Activated CD4-positive, CD25-positive, alpha-beta regulatory T cell treated with anti-CD3 and anti-CD28 coated beads, Interleukin-2, amount 50 U/mL, for 72 hours (primary cell): ENCODE data around the gene WASF2.
"Not testable (repeated sequence)": the region's sequence is repeated elsewhere in the genome, so short reads cannot be mapped to it uniquely, and the experiment has no call there.

Source experiments
- DNase-seq: peaks from one replicate; pipeline ENCODE4 v3.0.0; 2021

Gene WASF2

DNA sequence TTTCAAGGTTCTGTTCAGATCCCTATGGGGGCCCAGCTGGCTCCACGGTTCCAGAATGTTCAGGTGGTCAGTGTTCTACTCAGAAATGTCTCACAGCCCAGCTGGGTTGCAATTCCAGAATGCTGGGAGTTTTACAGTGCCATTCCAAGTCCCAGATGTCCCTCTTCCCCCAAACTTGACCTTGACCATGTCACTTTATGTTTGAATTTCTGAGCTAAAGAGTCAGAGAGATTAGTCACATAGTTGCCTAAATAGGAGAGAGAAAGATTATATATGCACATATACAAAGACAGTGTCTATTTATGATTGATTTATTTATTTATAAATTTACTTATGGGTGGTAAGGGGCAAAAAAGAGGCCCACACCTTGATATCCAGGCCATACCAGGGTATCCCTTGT, 95.0 kb downstream of the WASF2 start:
- no peak for DNase-seq

DNA sequence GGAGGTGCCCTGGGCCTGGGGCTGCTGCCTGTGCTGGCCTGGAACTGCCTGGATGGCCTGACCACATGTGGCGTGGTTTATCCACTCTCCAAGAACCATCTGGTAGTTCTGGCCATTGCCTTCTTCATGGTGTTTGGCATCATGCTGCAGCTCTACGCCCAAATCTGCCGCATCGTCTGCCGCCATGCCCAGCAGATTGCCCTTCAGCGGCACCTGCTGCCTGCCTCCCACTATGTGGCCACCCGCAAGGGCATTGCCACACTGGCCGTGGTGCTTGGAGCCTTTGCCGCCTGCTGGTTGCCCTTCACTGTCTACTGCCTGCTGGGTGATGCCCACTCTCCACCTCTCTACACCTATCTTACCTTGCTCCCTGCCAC, 95.7 kb downstream of the WASF2 start:
- no peak for DNase-seq

DNA sequence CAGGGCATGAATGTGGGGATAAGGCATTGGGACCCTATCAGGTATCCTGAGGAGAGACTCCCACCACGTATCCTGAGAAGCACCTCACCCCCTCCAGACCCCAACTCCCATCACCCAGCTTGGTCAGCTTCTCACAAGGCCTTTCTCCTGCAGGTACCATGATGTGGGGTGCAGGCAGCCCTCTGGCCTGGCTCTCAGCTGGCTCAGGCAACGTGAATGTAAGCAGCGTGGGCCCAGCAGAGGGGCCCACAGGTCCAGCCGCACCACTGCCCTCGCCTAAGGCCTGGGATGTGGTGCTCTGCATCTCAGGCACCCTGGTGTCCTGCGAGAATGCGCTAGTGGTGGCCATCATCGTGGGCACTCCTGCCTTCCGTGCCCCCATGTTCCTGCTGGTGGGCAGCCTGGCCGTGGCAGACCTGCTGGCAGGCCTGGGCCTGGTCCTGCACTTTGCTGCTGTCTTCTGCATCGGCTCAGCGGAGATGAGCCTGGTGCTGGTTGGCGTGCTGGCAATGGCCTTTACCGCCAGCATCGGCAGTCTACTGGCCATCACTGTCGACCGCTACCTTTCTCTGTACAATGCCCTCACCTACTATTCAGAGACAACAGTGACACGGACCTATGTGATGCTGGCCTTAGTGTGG, 96.2 kb downstream of the WASF2 start:
- DNase-seq = no peak

DNA sequence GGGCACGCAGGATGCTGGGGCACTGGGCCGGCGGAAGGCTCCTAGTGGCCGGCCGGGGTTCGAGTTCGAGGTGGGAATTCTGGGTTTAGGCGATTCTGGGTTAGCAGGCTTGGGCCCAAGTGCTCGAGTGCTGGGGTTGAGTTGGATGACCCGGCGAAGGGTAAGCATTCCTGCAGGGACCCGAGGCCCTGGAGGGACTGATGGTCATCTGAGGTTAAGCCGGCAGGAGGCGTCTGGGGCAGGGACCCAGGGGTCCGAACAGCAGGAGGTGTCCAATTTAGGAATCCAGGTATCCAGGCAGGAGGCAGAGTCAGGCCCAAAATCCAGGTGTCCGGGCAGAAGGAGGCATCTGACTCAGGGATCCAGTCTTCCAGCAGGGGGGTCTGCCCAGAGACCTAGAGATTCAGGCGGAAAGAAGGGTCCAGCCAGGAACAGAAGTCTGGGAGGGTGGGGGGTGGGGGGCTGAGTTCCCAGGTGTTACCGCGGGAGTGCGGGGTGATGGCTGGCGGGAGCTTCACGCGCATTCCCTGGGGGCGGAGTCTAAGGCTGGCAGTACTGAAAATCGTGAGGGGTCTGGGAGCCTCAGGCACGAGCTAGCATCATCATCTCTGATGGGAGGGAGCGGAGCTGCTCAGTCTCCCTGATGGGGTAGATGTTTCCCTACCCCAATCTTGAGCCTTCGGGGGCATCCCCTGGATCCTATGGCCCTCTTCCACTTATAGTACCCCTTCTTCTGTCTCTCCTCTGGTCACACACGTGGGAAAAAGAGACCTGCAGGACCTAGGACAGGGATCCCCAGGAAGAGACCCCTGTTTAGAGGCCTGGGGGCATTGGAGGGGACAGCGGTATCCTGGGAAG, 97.0 kb downstream of the WASF2 start:
- DNase-seq = no peak

DNA sequence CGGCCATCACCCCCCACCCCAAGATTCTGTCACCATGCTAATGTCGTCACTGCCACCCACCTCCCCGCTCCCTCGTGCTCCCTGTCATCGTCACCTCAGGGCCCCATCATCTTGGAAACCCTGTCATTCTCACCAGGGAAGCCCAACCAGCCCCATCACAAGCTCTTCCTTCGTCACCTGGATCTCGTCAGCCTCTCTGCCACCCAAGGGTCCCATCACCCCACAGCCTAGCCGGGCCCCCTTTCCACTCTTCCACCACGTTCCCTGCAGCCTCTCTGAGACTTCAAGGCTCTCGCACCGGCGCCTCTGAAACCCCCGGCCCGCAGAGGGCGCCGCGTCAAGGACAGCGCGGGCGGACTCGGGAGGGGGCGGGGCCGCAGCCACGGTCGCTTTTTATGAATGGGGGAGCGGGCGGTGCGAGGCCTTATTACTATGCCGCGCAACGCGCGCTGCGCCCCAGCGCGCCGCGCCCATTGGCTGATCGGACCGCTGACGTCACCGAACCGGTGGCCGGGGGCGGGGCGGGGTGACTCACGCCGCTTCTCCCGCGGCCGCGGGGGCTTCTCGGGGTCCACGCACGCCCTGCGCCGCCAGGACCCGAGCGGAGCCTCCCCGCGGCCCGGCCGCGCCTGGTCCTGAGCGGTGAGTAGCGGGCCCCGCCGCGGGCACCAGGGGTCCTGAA, 97.7 kb downstream of the WASF2 start, which contains the start of gene GPR3:
TSS of gene GPR3 (plus strand) at position 527 of the 682 bp plus-strand sequence. CDS start 1,177 bp downstream, outside the sequence.
- DNase-seq = peak; percentile 87

DNA sequence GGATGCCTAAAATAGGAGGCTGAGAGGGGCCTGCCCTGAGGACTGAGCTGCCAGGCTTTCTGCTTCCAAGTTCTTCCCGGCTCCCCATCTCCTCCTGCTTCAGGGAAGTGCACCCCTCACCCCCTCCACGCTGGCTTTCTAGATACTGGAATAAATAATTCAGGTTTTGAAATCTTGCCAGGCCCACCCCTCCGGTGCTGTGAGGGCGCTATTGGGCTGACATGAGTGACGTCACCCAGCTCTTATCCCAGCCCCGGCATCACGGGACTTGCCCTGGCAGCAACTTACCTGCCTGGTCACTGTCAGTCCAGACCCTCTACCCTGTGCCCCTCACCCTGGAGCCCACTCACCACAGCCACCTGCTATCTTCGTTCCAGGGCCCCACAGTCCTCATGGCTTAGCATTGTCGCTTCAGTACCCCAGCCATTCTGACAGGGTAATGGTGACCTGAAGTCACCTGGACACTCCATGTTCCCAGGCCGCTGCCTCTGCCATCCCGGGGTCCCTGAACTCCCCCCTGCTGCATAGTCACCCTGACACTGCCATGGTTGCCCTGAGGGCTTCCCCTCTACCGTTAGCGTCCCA, 98.4 kb downstream of the WASF2 start:
- DNase-seq = no peak

DNA sequence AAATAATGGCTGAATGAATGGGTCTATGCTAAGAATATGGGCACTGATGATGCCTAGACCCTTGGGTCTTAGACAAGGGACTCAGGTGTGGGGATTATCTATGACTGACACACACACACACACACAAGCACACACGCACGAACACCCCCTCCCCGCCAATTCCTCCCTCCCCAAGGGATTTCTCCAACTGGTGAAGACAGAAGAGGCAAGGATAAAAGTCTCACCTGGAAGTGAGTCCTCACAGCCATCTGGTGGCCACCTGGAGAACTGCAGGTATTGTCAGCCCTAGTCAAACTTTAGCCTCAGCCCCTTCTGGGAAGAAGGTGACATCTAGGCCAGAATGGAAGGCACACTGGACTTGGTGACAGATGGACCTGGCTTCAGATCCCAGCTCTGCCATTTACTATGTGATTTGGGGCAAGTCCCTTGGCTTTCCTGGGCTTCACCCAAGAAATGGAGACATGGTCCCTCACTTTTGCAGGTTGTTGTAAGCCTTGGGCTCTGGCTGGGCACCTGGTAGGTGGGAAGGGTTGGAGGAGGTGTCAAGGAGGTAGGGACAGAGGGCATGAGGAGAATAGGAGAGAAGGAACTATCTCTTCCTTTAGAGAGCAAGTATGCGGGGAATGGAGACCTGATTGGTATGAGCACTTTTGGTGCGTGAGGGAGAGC, 101.5 kb downstream of the WASF2 start:
- peak; percentile 79 for DNase-seq

DNA sequence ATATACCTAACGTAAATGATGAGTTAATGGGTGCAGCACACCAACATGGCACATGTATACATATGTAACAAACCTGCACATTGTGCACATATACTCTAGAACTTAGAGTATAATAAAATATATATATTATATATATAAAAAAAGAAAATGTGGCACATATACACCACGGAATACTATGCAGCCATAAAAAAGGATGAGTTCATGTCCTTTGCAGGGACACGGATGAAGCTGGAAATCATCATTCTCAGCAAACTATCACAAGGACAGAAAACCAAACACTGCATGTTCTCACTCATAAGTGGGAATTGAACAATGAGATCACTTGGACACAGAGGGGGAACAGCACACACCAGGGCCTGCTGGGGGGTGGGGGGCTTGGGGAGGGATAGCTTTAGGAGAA, 105.2 kb downstream of the WASF2 start:
- not testable (repeated sequence) for DNase-seq

DNA sequence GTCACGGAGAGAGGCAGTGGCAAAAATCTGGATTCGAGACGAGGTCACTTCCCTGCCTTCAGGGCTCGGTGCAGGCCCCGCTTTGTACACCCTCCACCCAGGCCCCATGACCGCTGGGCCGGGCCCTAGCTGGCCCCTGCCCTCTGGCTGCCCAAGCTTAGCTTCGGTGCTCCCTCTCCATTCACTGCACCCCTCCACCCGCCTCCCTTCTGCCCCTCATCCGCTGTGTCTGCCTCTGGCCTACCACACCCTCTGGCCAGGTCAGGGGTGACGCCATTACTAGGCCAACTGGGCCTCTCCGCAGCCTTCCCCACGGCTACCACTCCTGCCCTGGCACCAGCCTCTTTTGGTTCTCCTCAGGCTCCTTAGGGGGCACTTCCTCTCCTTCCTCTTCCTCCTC, 106.3 kb downstream of the WASF2 start:
- no peak for DNase-seq

DNA sequence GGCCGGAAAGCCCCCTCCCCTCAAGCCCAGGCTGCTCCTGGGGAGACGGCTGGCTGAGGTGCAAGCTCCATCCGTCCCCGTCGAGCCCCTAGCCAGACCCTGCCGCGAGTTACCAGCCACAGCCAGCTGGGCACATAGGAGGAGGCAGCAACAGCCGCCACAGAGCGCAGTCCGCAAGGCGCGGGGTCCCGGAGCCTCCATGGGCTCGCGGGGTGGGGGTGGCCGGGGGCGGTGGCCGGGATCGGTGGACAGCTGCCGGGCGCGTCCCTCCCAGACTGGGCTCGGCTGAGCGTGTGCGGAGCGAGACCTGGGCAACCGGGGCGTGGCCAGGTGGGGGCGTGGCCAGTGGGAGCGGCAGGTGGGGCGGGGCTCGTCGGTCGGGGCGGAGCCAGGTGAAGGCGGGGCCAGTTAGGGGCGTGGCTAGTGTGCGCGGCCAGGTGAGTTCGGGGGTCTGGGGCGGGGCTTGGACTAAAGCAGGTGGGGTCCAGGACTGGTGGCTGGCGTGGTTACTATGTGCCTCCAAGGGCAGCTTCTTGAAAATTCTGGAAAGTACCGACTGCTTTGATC, 106.8 kb downstream of the WASF2 start, which contains the start of gene CD164L2:
TSS of gene CD164L2 (minus strand) at position 295 of the 567 bp plus-strand sequence. CDS start at position 201, 94 bp downstream.
- DNase-seq = peak; percentile 66

DNA sequence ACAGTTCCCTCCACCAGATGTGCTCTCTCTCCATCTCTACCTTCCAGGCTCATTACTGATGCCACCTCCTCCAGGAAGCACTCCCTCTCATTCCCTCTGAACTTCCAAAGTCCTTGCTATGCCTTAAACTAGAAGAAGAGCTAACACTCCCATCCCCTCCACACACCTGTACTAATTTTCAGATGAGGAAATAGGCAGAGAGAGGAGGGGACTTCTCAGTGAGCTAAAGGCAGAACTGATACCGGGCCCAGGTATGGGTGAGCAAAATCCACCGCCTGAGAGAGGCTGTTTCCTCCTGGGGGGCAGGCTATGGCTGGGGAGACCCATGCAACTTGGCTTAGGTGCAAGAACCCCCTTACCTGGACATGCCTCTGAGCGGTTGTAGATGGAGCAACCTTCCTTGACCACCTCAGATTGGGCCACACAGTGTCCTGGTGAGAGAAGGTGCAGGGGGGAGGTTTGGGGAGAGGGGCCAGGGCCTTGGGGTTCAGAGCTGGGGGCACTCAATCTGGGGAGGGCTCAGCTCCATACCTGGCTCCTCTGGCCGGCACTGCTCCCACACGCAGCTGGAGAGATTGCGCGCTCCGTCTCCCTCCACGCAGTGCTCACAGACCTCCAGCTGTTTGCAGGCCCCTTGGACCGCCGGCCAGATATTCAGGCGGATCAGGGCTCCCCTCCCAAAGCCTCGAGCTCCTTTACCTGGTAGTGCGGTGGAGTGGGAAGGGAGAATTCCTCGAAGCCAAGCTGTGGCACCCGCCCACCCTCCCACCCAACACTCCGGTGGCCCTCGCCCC, 107.8 kb downstream of the WASF2 start:
- no peak for DNase-seq

DNA sequence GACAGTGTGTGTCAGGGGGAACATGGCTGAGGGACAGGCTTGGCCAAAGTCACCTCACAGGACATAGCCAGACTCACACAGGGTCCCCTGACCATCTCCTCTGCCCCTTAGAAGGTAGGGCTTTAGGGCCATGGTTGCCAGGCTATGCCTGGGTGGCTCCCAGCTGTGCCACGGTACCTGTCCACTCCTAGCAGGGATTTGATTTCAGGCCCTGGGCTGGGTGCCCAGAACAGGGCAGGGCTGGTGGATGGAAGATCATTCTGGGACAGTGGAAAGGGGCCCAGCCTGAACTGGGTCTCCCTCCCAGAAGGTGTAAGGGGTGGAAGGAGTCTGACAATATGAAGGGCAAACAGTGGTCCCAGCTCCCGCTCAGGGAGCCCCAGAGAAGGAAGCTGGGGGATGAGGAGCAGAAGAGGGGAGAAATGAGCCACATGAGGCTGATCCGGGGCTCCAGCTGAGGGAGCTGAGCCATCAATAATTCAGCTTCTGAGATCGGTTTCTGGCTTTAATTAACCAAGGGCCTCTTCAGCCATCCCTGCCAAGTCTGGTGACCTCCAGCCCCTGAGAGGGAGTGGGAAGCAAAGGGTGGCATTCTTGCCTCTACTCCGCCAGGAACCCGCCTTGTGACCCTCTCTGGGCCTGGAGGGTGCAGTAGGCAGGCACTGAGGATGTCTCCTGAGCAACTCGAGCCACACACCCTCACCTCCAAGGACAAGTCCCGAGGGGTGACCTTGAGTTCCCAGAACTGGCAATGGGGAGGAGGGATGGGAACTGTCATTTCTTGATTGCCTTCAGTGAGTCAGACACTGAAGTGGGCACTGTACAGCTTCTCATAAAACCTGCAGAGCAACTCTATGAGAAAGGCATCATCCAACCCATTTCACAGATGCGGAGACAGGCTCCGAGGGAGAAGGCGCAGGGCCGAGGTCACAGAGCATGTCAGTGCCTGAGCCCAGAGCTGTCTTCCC, 108.9 kb downstream of the WASF2 start:
- DNase-seq = no peak

DNA sequence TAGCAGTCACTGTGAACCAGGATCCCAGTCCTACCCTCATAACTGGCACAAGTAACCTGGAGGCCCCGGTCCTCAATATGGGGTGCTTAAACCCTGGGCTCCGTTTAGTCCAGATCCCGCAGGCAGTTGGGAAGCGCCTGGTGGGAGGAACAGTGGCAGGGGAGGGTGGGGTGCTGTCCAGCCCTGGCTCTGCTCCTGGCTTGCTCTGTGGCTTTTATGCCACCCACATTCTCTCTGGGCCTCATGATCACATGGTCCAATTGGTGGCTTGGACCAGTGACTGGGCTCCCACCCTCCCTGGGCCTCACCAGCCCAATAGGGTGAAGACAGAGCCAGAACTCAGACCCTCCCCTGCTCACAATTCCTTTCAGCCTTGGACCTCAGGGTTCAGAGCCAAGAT, 109.7 kb downstream of the WASF2 start:
- DNase-seq = no peak

DNA sequence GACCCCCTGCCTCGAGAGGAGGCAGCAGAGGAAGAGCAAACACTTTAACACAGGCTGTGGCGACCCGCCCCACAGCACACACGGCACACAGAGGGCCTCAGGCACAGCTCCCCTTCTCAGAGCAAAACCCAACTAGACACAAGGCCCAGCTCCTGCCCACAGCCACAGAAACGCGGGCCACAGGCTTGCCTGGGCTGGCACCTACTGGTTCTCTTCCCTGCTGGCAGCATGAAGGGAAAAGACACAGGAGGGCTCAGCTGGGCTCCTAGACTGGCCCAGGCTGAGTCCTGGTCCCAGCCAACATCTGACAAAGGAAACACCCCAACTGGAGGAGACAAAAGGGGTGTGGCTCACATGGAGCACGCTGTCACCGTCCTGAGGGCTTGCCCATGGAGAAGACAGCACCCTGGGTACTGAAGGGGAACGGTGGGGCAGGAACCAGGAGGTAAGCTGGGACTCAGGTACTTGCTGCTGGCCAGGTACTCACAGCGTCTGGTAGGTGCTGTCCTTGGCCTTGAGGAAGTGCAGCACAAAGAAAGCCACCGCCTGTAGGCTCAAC, 110.3 kb downstream of the WASF2 start:
- DNase-seq = no peak

DNA sequence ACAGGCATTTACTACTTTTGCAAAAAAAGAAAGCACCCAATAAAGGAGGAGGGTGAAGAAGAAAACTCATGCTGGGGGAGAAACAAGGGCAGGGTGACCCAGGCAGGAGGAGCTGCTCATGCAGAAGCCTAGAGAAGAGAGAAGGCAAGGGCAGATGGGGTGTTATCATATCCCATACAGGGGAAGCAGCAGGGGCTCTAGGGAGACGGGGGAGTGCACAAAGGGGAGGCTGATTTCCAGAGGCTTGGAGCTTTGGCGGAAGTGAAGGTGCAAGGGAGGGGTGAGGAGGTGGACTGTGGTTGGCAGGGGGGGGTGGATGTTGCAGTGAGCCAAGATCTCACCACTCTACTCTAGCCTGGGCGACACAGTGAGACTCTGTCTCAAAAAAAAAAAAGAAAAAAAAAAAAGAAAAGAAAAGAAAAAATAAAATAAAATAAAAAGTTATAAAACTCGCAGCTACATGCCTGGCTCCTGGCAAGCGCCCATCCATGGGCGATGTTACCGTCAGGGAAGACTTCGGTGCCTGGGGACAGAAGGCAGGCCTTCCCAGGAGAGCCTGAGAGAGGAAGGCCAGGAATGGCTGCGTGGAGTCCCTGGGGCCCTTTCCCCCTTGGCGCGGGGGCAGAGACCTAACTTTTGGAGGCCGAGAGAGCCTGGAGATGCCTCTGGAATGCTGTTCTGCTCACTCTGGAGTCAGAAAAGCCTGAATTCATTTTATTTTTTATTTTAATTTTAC, 112.0 kb downstream of the WASF2 start:
- no peak for DNase-seq

DNA sequence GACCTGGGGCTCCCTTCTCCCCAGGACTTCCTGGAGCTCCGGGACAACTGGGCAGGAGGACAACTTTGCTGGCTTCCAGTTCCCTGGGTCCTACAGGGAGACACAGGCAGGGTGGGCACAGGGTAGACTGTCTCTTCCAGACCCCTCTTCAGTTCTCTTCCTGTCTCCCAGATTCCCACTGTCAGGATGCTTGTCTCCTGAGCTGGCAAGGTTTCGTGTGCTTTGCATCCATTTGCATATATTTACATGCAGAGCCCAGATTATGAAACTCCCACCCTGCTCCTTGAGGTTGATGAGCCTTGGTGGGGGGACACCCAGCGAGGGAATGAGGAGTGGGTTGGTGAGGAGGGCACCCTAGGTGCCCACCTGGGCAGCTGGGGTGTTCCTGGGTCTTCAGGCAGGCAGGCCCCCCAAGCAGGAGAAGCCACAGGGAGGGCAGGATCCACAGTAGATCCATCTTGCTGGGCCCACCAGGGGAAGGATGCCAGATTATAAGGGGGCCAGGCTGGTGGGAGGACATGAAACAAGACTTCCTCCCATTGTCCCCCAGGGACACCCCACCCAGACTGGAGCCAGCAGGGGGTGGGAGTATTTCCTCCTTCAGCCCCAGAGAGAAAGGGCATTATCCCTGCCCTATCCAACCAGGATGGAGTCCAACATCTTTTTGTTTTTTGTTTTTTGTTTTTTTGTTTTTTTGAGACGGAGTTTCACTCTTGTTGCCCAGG, 115.4 kb downstream of the WASF2 start, which contains the start of gene FCN3:
TSS of gene FCN3 (minus strand) at position 463 of the 725 bp plus-strand sequence. CDS start at position 457, 6 bp downstream.
- no peak for DNase-seq

DNA sequence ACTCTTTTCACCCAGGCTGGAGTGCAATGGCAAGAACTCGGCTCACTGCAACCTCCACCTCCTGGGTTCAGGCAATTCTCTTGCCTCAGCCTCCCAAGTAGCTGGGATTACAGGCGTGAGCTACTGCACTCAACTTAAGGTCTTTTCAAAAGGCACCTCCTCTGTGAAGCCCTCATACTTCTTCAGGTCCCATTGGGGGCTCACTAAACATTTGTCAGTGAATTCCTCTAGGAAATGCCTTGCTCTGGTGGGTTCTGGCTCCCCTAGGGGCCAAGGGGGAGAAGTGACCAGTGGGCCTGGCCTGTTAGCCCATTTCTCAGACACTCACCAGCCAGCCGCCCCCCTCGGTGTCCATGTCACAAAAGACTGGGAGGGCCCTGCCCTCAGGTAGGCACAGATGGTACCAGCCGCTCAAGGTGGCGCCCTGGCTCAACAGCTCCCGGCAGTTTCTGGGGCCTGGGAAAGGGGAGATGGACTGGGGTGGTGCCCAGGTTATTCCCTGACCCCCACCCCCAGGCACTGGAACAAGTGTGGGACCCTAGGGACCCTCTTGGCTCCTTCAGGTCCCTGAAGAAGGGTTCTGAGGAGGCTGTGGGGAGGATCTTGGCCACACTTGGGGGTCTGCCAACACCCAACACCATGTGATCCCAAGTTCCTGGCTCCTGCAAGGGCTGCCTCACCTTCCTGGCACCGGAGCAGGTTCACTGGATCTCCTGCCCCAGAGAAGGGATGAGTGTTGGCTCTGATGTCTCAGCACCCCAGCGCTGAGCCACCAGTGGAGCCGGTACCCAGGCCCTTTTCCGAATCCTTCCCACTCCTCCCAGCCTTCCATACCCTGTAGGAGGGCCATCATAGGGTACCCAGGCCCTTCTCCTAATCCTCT, 116.9 kb downstream of the WASF2 start:
- no peak for DNase-seq
